ENCODE measurements around the gene SIPA1L3.

The SIPA1L3 gene

GRCh38 chr19:38020311-38020710, 113.3 kb downstream of the SIPA1L3 start:
- no peak for DNase-seq (ENCODE audit: low read depth)
- no peak for TF ChIP-seq CTCF (IDR thresholded peaks at IDR 0.05; ENCODE audit: control insufficient read depth, insufficient read depth, low read depth, low read length, missing control alignments)
- no peak overlapping the region for H3K4me3 ChIP-seq (ENCODE audit: control insufficient read depth, low read depth, low read length)

GRCh38 chr19:38021352-38021751, 114.3 kb downstream of the SIPA1L3 start:
- H3K4me3 ChIP-seq (ENCODE audit: control insufficient read depth, low read depth, low read length) = no peak overlapping the region
- no peak for TF ChIP-seq CTCF (IDR thresholded peaks at IDR 0.05; ENCODE audit: control insufficient read depth, insufficient read depth, low read depth, low read length, missing control alignments)
- no peak for DNase-seq (ENCODE audit: low read depth)

- H3K4me3 ChIP-seq (ENCODE audit: control insufficient read depth, low read depth, low read length) = no peak overlapping the region
- TF ChIP-seq CTCF (IDR thresholded peaks at IDR 0.05; ENCODE audit: control insufficient read depth, insufficient read depth, low read depth, low read length, missing control alignments) = no peak
- no peak for DNase-seq (ENCODE audit: low read depth)
Measured at GRCh38 chr19:38022791-38023670, 116.0 kb downstream of the SIPA1L3 start.

GRCh38 chr19:38023671-38024541, 116.9 kb downstream of the SIPA1L3 start:
- TF ChIP-seq CTCF (IDR thresholded peaks at IDR 0.05; ENCODE audit: control insufficient read depth, insufficient read depth, low read depth, low read length, missing control alignments) = no peak
- H3K4me3 ChIP-seq (ENCODE audit: control insufficient read depth, low read depth, low read length) = no peak overlapping the region
- DNase-seq (ENCODE audit: low read depth) = no peak

GRCh38 chr19:38024992-38025908, 118.2 kb downstream of the SIPA1L3 start:
- no peak for DNase-seq (ENCODE audit: low read depth)
- TF ChIP-seq CTCF (IDR thresholded peaks at IDR 0.05; ENCODE audit: control insufficient read depth, insufficient read depth, low read depth, low read length, missing control alignments) = no peak
- no peak overlapping the region for H3K4me3 ChIP-seq (ENCODE audit: control insufficient read depth, low read depth, low read length)

GRCh38 chr19:38025909-38026307, 118.9 kb downstream of the SIPA1L3 start:
- H3K4me3 ChIP-seq (ENCODE audit: control insufficient read depth, low read depth, low read length) = no peak overlapping the region
- TF ChIP-seq CTCF (IDR thresholded peaks at IDR 0.05; ENCODE audit: control insufficient read depth, insufficient read depth, low read depth, low read length, missing control alignments) = no peak
- DNase-seq (ENCODE audit: low read depth) = no peak

Data from AG09309 (cell line).